ENCODE measurements around the gene ATP5F1D.
A peak's percentile ranks its signal among the peaks of the same experiment; 100 is the strongest.

ATP5F1D gene

DNA sequence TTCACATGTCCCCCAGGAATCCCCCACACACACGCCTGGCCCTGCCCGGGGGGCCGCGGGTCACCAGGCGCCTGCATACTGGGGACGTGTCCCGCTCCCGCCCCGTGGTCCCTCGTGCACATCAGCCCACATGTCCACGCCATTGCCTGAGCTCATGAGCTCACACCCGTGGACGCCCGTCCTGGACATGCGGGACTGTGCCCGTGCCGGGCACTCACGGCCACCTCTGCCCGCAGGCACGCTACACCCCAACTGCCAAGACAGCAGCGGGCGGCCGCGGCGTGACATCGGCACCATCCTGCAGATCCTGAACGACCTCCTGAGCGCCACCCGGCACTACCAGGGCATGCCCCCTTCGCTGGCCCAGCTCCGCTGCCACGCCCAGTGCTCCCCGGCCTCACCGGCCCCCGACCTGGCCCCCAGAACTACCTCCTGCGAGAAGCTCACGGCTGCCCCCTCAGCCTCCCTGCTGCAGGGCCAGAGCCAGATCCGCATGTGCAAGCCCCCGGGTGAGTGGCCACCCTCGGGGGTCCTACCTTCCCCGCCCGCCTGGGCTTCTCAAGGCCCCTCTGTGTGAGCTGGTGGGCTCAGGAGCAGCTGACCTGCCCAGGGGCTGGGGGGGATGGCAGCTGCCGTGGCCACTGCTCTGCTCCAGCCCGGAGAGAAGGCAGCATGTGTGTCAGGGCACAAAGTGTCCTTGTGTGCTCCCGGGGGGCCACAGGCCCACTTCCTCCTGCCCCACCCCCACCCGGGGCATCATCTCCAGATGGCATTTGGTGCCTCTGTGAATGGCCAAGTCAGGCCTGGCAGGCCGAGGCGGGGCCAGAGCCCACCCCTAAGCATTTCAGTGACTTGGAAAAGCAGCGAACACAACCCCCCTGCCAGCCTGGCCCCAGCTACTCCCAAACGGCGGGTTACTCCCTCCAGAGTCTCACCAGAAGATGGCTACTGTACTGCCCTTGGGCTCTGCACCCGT is 13.9 kb downstream of the ATP5F1D start:
- H3K4me3 ChIP-seq (ENCODE audit: low read depth, low read length): no peak overlapping the region
- no peak for DNase-seq (ENCODE audit: low read depth)
- TF ChIP-seq, protein P1, sequence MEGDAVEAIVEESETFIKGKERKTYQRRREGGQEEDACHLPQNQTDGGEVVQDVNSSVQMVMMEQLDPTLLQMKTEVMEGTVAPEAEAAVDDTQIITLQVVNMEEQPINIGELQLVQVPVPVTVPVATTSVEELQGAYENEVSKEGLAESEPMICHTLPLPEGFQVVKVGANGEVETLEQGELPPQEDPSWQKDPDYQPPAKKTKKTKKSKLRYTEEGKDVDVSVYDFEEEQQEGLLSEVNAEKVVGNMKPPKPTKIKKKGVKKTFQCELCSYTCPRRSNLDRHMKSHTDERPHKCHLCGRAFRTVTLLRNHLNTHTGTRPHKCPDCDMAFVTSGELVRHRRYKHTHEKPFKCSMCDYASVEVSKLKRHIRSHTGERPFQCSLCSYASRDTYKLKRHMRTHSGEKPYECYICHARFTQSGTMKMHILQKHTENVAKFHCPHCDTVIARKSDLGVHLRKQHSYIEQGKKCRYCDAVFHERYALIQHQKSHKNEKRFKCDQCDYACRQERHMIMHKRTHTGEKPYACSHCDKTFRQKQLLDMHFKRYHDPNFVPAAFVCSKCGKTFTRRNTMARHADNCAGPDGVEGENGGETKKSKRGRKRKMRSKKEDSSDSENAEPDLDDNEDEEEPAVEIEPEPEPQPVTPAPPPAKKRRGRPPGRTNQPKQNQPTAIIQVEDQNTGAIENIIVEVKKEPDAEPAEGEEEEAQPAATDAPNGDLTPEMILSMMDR (conservative IDR thresholded peaks at IDR 0.05; ENCODE audit: low read depth, low read length): no peak

DNA sequence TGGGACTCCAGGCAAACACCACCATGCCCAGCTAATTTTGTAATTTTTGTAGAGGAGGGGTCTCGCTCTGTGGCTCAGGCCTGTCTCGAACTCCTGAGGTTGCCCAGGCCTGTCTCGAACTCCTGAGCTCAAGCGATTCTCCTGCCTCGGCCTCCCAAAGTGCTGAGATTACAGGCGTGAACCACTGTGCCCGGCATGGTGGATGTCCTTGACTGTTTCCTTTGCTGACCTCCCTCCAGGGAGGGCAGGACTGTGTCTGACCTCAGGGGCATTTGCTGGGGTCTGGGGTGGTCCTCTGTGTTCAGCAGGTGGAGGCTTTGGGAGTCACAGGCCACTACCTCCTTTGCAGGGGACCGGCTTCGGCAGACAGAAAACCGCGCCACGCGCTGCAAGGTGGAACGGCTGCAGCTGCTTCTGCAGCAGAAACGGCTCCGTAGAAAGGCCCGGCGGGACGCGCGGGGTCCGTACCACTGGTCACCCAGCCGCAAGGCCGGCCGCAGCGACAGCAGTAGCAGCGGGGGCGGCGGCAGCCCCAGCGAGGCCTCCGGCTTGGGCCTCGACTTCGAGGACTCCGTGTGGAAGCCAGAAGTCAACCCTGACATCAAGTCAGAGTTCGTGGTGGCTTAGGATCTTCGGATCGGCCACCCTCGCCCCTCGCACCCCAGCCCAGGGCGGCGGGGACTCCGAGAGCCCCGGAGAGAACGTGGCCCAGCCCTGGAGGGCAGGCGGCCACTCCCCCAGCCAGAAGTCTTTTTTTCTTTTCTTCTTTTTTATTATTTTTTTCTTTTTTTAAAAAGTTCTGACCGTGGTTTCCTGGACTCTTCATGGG is 15.3 kb downstream of the ATP5F1D start:
- TF ChIP-seq, protein P1 (conservative IDR thresholded peaks at IDR 0.05; ENCODE audit: low read depth, low read length): no peak
- H3K4me3 ChIP-seq (ENCODE audit: low read depth, low read length): no peak overlapping the region
- no peak for DNase-seq (ENCODE audit: low read depth)

DNA sequence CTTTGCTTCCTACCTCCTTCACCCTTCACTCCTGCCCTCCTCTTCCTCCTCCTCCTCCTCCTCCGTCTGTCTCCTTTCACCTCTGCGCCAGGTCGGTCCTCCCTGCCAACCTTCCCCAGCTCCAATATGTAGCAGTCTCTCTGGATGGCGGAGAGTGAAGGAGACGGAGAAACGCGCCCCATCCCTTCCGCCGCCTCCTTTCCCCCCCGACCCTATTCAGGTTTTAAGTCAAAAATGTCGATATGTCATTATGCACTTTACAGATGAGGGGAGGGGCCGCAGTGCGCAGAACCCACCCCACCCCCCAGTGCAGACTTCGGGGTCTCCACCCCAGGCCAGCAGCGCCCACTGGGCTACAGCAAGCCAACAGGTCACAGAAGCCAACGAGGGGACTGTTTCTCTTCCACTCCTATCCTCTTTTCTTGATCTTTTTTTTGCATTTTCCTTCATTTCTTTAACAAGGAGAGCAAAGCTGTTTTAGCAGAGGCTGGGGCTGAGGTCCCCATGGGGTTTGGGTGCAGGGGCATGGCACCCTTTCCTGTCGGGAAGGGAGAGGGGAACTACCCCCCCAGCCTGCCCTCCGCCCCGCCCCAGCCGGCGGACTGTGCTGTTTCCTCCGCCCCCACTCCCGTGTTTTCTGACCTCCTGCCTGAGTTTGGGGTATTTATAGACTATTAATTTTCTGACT is 16.1 kb downstream of the ATP5F1D start:
- no peak overlapping the region for H3K4me3 ChIP-seq (ENCODE audit: low read depth, low read length)
- TF ChIP-seq, protein P1 (conservative IDR thresholded peaks at IDR 0.05; ENCODE audit: low read depth, low read length): no peak
- DNase-seq (ENCODE audit: low read depth): no peak

DNA sequence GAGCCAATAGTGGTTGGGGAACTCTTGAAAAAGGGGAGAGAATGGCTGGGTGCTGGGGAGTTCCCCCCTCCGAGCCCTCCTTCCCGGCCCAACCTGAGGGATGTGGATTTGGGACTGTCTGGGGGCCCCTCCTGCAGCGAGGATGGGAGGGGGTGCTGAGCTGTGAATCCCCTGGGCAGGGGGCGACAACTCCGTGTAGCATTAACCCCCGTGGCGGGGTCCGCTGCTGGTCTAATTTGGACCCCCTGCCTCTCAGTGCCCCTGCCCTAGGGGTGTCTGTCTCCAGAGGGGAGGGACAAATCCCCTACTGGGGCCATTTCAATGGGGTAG is 16.6 kb downstream of the ATP5F1D start:
- DNase-seq (ENCODE audit: low read depth): no peak
- TF ChIP-seq, protein P1 (conservative IDR thresholded peaks at IDR 0.05; ENCODE audit: low read depth, low read length): no peak
- no peak overlapping the region for H3K4me3 ChIP-seq (ENCODE audit: low read depth, low read length)

DNA sequence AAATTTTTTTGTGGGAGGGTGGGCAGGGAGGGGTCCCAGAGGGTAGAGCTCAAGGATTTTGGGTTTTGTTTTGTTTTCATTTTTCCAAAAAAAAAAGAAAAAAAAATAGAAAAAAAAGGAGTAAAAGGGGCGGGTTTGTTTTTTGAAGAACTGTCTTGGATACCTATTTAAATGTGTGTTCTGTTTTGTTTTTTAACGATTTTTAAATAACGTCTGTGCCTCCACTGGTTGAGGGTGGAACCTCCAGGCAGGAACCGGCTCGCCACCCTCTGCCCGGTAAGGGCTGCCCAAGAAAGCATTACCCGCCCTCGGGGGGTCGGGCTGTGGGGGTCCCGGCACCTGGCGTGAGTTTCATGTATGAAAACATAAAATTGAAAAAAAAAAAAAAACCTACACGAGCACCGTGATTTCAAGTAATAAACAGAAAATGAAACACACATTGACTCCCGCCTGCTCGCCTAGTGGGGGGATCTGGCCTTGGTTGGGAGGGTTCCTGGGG is 17.2 kb downstream of the ATP5F1D start:
- TF ChIP-seq, protein P1 (conservative IDR thresholded peaks at IDR 0.05; ENCODE audit: low read depth, low read length): no peak
- no peak for DNase-seq (ENCODE audit: low read depth)
- no peak overlapping the region for H3K4me3 ChIP-seq (ENCODE audit: low read depth, low read length)

DNA sequence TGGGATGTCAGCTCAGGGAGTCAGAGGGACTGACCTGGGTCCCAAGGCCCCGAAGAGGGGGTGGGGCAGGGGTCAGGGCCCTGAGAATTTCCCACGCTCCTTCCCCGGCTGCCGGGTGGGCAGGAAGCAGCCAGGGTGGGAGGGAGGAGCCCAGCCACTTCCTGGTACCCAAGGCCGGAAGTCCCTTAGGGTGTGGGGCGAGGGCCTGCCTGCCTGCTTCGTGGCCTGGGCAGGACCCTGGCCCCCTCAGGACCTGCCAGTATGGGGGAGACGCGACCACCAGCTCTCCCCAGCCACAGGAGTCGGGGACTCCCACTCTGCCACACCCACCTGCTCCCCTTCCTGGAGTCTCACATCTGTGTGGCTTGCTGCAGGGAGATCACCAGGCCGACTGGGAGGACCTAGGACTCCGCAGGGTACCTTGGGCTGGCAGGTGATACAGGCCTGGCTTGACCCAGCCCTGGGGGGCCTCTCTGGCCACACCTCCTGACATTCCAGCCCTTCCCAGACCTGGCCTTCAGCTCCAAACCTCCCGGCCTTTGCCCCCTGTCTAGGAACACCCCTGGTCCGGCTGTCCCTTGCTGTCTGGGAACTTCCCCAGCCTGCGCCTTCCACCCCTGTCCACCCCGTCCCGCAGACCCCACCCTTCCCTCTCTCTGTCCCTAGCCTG is 17.8 kb downstream of the ATP5F1D start:
- DNase-seq (ENCODE audit: low read depth): peak; percentile 58
- TF ChIP-seq, protein P1 (conservative IDR thresholded peaks at IDR 0.05; ENCODE audit: low read depth, low read length): no peak
- no peak overlapping the region for H3K4me3 ChIP-seq (ENCODE audit: low read depth, low read length)
